ENCODE measurements around the gene REXO4. TPM values are rescaled to one million over a fixed set of nuclear protein-coding genes. Genes with fewer than 3 reads are reported as not detected.
A peak's percentile ranks its signal among the peaks of the same experiment; 100 is the strongest.

Gene REXO4
- polyA plus RNA-seq, 1 donor (not counting 4 experiments of a cell fraction or from before 2014, with no cell fraction given): 21.5 TPM

- Histone ChIP-seq H3K9ac (ENCODE audit: control insufficient read depth, extremely low read depth, insufficient read depth, low read length) (no peak overlapping the region), H4K20me1 (ENCODE audit: control insufficient read depth, extremely low read depth, insufficient read depth, low read length) (no peaks in the 10 kb centered on the region), H3K4me2 (ENCODE audit: control insufficient read depth, extremely low read depth, insufficient read depth, low read depth, low read length) (no peak overlapping the region), H3K27me3 (ENCODE audit: control insufficient read depth, extremely low read depth, insufficient read depth, low read length) (peaks cover 16% of the 10 kb centered on the region), H3K4me3 (ENCODE audit: control insufficient read depth in 2 of 3, extremely low read depth in 1 of 3, insufficient read depth in 2 of 3, low read depth in 1 of 3, low read length in 3 of 3) (no peak overlapping the region), H3K9me1 (ENCODE audit: control insufficient read depth, extremely low read depth, insufficient read depth, low read length) (no peaks in the 10 kb centered on the region), H2AFZ (ENCODE audit: control insufficient read depth, low read length) (no peak overlapping the region), H3K9me3 (ENCODE audit: control insufficient read depth, low read depth, low read length) (no peaks in the 10 kb centered on the region), H3K36me3 (ENCODE audit: control insufficient read depth in 2 of 2, extremely low read depth in 1 of 2, insufficient read depth in 2 of 2, low read length in 2 of 2) (no peaks in the 10 kb centered on the region), H3K79me2 (ENCODE audit: control insufficient read depth, insufficient read depth, low read length) (no peaks in the 10 kb centered on the region), H3K27ac (ENCODE audit: control insufficient read depth, insufficient read depth, low read length) (no peak overlapping the region), H3K4me1 (ENCODE audit: control insufficient read depth, extremely low read depth, insufficient read depth, low read length) (peaks cover 3% of the 10 kb centered on the region)
- peak; percentile 88 for FAIRE-seq
- peak; percentile 36 for DNase-seq (ENCODE audit: low read depth, low spot score)
- TF ChIP-seq, protein P1, sequence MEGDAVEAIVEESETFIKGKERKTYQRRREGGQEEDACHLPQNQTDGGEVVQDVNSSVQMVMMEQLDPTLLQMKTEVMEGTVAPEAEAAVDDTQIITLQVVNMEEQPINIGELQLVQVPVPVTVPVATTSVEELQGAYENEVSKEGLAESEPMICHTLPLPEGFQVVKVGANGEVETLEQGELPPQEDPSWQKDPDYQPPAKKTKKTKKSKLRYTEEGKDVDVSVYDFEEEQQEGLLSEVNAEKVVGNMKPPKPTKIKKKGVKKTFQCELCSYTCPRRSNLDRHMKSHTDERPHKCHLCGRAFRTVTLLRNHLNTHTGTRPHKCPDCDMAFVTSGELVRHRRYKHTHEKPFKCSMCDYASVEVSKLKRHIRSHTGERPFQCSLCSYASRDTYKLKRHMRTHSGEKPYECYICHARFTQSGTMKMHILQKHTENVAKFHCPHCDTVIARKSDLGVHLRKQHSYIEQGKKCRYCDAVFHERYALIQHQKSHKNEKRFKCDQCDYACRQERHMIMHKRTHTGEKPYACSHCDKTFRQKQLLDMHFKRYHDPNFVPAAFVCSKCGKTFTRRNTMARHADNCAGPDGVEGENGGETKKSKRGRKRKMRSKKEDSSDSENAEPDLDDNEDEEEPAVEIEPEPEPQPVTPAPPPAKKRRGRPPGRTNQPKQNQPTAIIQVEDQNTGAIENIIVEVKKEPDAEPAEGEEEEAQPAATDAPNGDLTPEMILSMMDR (optimal IDR thresholded peaks at IDR 0.05 in 1 of 3, IDR thresholded peaks at IDR 0.05 in 1 of 3, conservative IDR thresholded peaks at IDR 0.05 in 1 of 3; ENCODE audit: extremely low read depth in 1 of 3, insufficient read depth in 2 of 3, low read length in 3 of 3): peak in 1 of 3 experiments; percentile 22
- no peak for TF ChIP-seq EZH2 (IDR thresholded peaks at IDR 0.05; ENCODE audit: low read length)
- dilution Hi-C loops (cut with MboI; ENCODE audit: extremely low pct_ligation_motif_present, low sequenced_read_pairs): no loop called here
These were observed 31.9 kb upstream of the REXO4 start for GRCh38 chr9:133449760-133450159.

DNA sequence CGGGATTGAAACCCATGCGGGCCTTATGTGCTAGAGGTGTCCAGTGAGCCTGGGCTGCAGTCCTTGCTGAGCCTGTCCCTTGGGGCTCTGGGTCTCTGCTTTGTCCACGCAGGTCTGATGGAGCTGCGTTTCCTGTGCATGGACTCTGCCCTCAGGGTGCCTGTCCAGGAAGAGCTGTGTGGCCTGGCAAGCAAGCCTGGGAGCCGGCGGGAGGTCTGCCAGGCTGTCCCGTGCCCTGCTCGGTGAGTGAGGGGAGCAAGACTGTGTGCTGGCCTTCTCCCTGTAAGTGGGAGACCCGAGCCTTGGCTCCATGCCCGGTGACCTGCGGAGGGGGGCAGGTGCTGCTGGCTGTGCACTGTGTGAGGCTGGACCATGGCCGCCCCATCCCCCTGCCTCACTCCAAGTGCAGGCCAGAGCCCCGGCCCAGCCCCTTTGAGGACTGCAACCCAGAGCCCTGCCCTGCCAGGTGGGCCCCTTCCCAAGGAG is 30.7 kb upstream of the REXO4 start:
- Histone ChIP-seq H3K4me3 (ENCODE audit: control insufficient read depth in 2 of 3, extremely low read depth in 1 of 3, insufficient read depth in 2 of 3, low read depth in 1 of 3, low read length in 3 of 3) (no peak overlapping the region), H3K27me3 (ENCODE audit: control insufficient read depth, extremely low read depth, insufficient read depth, low read length) (peaks cover 16% of the 10 kb centered on the region), H3K9ac (ENCODE audit: control insufficient read depth, extremely low read depth, insufficient read depth, low read length) (no peak overlapping the region), H3K9me1 (ENCODE audit: control insufficient read depth, extremely low read depth, insufficient read depth, low read length) (no peaks in the 10 kb centered on the region), H3K9me3 (ENCODE audit: control insufficient read depth, low read depth, low read length) (no peaks in the 10 kb centered on the region), H3K36me3 (ENCODE audit: control insufficient read depth in 2 of 2, extremely low read depth in 1 of 2, insufficient read depth in 2 of 2, low read length in 2 of 2) (no peaks in the 10 kb centered on the region), H3K4me1 (ENCODE audit: control insufficient read depth, extremely low read depth, insufficient read depth, low read length) (peaks cover 3% of the 10 kb centered on the region), H2AFZ (ENCODE audit: control insufficient read depth, low read length) (no peak overlapping the region), H4K20me1 (ENCODE audit: control insufficient read depth, extremely low read depth, insufficient read depth, low read length) (no peaks in the 10 kb centered on the region), H3K27ac (ENCODE audit: control insufficient read depth, insufficient read depth, low read length) (no peak overlapping the region), H3K79me2 (ENCODE audit: control insufficient read depth, insufficient read depth, low read length) (no peaks in the 10 kb centered on the region), H3K4me2 (ENCODE audit: control insufficient read depth, extremely low read depth, insufficient read depth, low read depth, low read length) (no peak overlapping the region)
- FAIRE-seq: no peak
- TF ChIP-seq, protein P1 (optimal IDR thresholded peaks at IDR 0.05 in 1 of 3, IDR thresholded peaks at IDR 0.05 in 1 of 3, conservative IDR thresholded peaks at IDR 0.05 in 1 of 3; ENCODE audit: extremely low read depth in 1 of 3, insufficient read depth in 2 of 3, low read length in 3 of 3): no peak
- no peak for TF ChIP-seq EZH2 (IDR thresholded peaks at IDR 0.05; ENCODE audit: low read length)
- no peak for DNase-seq (ENCODE audit: low read depth, low spot score)
- dilution Hi-C loops (cut with MboI; ENCODE audit: extremely low pct_ligation_motif_present, low sequenced_read_pairs): no loop called here
